Parathyroid adenoma (tissue), 2 donors: ENCODE measurements around the gene PTPRT.

Experiments used
- H2AFZ ChIP-seq: fragments of 300-600 bp; sonication (generic); one replicate; pipeline ENCODE4 v1.7.0; 2017; ENCODE audit warnings: antibody characterized with exemption, mild to moderate bottlenecking
- H3K27ac ChIP-seq: fragments of 300-600 bp; sonication (generic); one replicate; pipeline ENCODE4 v1.7.0; 2017
- H3K27me3 ChIP-seq: fragments of 300-600 bp; sonication (generic); one replicate; pipeline ENCODE4 v1.7.0; 2017; ENCODE audit warnings: low read length; ENCODE audit not compliant: control insufficient read depth, insufficient read depth
- H3K36me3 ChIP-seq: fragments of 300-600 bp; sonication (generic); one replicate; pipeline ENCODE4 v1.7.0; 2017; ENCODE audit warnings: low read length; ENCODE audit not compliant: control insufficient read depth, insufficient read depth
- H3K4me1 ChIP-seq: fragments of 300-600 bp; sonication (generic); one replicate; pipeline ENCODE4 v1.7.0; 2017; ENCODE audit warnings: control low read depth
- H3K4me2 ChIP-seq: fragments of 300-600 bp; sonication (generic); one replicate; pipeline ENCODE4 v1.7.0; 2017; ENCODE audit warnings: low read length
- H3K4me3 ChIP-seq: fragments of 300-600 bp; sonication (generic); one replicate; pipeline ENCODE4 v1.7.0; 2017; ENCODE audit warnings: low read depth, low read length
- H3K79me2 ChIP-seq: fragments of 300-600 bp; sonication (generic); one replicate; pipeline ENCODE4 v1.7.0; 2017; ENCODE audit warnings: control low read depth
- H3K9ac ChIP-seq: fragments of 300-600 bp; sonication (generic); one replicate; pipeline ENCODE4 v1.7.0; 2017; ENCODE audit warnings: mild to moderate bottlenecking
- H3K9me3 ChIP-seq: fragments of 300-600 bp; sonication (generic); one replicate; pipeline ENCODE4 v1.7.0; 2017; ENCODE audit warnings: low read length; ENCODE audit not compliant: control insufficient read depth
- TF ChIP-seq, protein P1 (sequence below): fragments of 300-600 bp; sonication (generic); IDR thresholded peaks from one replicate; pipeline ENCODE4 v1.7.0; 2017; ENCODE audit warnings: antibody characterized with exemption, mild to moderate bottlenecking
- donor health status: primary hyperparathyroidism.

The PTPRT gene

DNA sequence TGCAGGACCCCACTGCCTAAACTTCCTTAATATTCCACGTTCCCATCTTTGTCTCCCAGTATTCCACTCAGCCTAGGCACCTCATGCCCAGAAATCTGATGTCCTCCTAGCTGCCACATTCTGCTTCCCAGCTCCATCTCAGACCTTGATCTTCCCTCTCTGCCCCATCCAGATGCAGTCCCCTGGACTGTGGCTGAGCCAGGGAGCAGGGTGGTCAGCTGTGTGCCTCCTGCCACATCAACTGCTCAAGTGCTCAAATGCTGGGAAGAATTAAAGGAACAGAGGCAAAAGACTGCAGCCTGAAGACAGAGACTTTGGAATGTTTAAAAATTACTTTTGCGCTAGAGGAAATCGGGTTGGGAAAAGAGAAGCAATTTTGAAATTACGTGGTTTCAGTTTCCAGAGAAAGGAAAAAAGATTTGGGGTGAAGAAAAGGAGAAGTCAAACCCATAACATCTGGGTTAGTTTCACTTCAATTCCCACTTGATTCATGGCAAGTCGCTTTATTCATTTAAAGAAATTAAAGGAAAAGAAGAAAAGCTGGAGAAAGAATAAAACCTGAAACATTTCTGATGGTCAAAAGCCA lies 704.8 kb downstream of the PTPRT start:
- H3K79me2 ChIP-seq = peaks cover 2% of the 10 kb centered on the region
- H3K4me3 ChIP-seq = peak overlapping the region; percentile 8
- peaks cover 39% of the 10 kb centered on the region for H3K4me1 ChIP-seq
- H2AFZ ChIP-seq = peak overlapping the region; percentile 54
- TF ChIP-seq, protein P1, sequence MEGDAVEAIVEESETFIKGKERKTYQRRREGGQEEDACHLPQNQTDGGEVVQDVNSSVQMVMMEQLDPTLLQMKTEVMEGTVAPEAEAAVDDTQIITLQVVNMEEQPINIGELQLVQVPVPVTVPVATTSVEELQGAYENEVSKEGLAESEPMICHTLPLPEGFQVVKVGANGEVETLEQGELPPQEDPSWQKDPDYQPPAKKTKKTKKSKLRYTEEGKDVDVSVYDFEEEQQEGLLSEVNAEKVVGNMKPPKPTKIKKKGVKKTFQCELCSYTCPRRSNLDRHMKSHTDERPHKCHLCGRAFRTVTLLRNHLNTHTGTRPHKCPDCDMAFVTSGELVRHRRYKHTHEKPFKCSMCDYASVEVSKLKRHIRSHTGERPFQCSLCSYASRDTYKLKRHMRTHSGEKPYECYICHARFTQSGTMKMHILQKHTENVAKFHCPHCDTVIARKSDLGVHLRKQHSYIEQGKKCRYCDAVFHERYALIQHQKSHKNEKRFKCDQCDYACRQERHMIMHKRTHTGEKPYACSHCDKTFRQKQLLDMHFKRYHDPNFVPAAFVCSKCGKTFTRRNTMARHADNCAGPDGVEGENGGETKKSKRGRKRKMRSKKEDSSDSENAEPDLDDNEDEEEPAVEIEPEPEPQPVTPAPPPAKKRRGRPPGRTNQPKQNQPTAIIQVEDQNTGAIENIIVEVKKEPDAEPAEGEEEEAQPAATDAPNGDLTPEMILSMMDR = no peak
- no peaks in the 10 kb centered on the region for H3K27me3 ChIP-seq
- H3K4me2 ChIP-seq = peak overlapping the region; percentile 33
- H3K9me3 ChIP-seq = no peaks in the 10 kb centered on the region
- H3K9ac ChIP-seq = no peak overlapping the region
- H3K27ac ChIP-seq = peak overlapping the region; percentile 85
- no peaks in the 10 kb centered on the region for H3K36me3 ChIP-seq

DNA sequence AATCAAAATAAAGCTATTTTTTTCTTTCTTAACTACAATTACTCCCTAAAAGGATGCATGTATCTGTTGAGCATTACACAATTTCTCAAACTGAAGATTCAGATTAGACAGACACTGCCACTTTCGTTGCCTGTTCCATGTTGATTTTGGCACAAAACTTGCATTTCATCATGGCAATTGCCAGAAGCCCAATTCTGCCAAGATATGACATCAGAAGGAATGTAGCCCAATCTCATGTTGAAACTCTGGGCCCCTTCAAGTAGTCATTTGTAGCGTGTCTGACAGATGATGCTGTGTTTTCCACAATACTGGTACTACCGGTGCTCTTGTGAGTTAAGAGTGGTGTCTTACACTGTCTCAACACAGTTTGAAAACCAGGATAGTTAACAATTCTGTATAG lies 705.4 kb downstream of the PTPRT start:
- Histone ChIP-seq H3K4me3 (peak overlapping the region; percentile 8), H3K27ac (peak overlapping the region; percentile 85), H3K4me1 (peaks cover 39% of the 10 kb centered on the region), H3K36me3 (no peaks in the 10 kb centered on the region), H2AFZ (peak overlapping the region; percentile 23), H3K79me2 (peaks cover 2% of the 10 kb centered on the region), H3K9me3 (no peaks in the 10 kb centered on the region), H3K9ac (no peak overlapping the region), H3K27me3 (no peaks in the 10 kb centered on the region), H3K4me2 (no peak overlapping the region)
- TF ChIP-seq, protein P1 = no peak

DNA sequence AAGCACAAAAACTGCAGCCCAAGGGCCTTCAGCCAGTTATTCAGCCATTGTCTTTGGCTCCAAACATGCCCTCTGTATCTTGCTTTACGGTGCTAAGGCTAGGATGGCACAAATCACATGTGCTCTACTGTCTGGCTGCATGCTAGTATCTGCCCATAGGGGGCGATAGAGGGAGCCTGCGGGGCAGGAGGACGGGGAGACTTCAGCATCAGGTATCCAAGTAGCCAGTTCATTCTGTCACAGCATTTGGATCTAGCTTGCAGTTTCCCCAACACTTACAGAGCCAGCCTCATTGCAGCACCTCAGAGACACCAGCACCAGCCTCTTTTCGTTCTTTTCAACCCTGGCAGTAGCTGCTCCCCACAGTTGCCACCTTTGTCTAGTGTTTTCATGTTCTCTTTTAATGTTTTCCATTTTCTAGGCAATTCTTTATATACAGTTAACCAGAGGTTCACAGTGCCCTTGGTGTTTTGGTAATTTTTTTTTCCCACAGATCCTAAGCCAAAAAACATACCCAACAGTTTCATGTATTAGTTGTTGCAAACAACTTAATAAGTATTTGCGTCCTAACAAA lies 705.9 kb downstream of the PTPRT start:
- Histone ChIP-seq H3K27ac (peak overlapping the region; percentile 85), H2AFZ (peak overlapping the region; percentile 23), H3K9ac (no peak overlapping the region), H3K79me2 (peaks cover 2% of the 10 kb centered on the region), H3K27me3 (no peaks in the 10 kb centered on the region), H3K4me3 (no peak overlapping the region), H3K9me3 (no peaks in the 10 kb centered on the region), H3K36me3 (no peaks in the 10 kb centered on the region), H3K4me2 (no peak overlapping the region), H3K4me1 (peaks cover 39% of the 10 kb centered on the region)
- TF ChIP-seq, protein P1 = peak; percentile 74

DNA sequence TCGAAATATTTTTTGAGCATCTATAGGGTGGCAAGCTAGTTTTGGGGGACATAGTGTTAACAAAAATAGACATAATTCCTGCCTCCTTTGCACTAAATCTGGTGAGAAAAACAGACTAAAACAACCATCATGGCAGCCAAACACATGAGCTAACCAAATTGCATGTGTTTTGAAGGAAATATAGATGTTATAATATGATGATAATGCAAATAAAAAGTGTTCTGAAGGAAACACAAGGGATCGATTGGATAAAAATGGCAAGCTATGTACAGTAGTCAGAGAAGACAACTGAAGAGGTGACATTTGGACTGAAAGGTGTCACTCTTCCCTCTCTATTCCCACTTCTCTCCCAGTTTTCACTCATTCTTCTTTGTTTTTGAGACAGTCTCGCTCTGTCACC lies 706.9 kb downstream of the PTPRT start:
- Histone ChIP-seq H3K4me3 (no peak overlapping the region), H3K4me1 (peaks cover 39% of the 10 kb centered on the region), H3K9ac (no peak overlapping the region), H3K9me3 (no peaks in the 10 kb centered on the region), H3K36me3 (no peaks in the 10 kb centered on the region), H3K4me2 (no peak overlapping the region), H3K27me3 (no peaks in the 10 kb centered on the region), H3K27ac (no peak overlapping the region), H3K79me2 (peaks cover 5% of the 10 kb centered on the region), H2AFZ (no peak overlapping the region)
- TF ChIP-seq, protein P1 = no peak

DNA sequence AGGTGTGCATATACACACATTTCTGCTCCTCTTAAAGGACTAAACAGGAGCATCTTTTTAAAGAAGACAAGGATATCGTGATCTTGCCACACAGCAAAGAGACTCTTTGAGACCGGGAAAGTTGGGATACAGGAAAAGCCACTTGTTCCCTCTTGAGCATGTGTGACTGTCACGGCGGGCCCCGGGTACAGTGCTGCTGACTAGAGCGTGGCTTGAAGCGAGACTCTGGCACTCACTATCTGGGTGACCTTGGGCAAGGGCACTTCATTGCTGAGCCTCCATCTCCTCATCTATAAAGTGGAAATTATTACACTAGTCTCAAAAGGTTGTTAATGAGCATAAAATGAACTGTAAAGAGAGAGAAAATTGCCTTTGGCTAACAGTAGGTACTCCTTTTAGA lies 713.9 kb downstream of the PTPRT start:
- no peaks in the 10 kb centered on the region for H3K36me3 ChIP-seq
- H3K9ac ChIP-seq = no peak overlapping the region
- TF ChIP-seq, protein P1 = no peak
- no peak overlapping the region for H3K4me2 ChIP-seq
- no peak overlapping the region for H2AFZ ChIP-seq
- H3K4me1 ChIP-seq = peaks cover 8% of the 10 kb centered on the region
- H3K27me3 ChIP-seq = no peaks in the 10 kb centered on the region
- H3K9me3 ChIP-seq = no peaks in the 10 kb centered on the region
- peaks cover 3% of the 10 kb centered on the region for H3K79me2 ChIP-seq
- H3K27ac ChIP-seq = no peak overlapping the region
- no peak overlapping the region for H3K4me3 ChIP-seq
